ENCODE data around the gene RGS12. TPM values are rescaled to one million over a fixed set of nuclear protein-coding genes. Genes with fewer than 3 reads are reported as not detected.

RGS12 gene
- total and polyA plus RNA-seq, 2 of the 13 experiments (the other 11 are each of a cell fraction or from before 2014, with no cell fraction given), result 21.0 to 27.7 TPM

DNA sequence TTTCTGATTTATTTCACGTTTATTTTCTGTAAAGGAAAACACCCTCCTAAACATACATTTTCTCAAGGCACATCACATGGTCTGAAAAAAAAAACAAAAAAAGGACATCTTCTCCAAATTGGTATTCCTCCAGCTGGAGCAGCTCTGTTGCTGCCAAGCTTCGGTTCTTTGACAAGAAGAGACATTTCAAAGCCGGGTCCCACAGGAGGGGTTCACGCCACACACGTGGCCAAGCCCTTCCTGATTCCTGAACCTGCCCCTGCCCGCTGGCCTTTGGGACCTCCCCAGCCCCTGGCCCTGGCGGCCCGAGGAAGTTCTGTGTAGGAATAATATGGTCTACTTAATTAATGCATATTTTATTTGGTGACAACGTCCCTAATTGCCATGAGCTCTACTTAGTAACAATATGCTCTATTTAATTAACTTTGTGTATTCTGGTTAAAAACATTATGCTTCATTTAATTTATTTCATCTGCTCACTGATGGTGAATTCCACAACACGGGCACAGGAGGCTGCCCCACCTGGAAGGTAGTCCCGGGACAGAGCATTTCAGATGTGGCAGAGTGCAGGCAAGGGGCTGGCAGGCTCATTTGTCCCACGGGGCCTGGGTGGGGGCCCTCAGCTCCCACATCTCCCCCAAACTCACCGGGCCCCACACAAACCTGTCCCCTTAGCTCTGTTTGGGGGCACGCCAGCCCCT is 5.4 kb upstream of the RGS12 start (continued):
- TF ChIP-seq, protein P1, sequence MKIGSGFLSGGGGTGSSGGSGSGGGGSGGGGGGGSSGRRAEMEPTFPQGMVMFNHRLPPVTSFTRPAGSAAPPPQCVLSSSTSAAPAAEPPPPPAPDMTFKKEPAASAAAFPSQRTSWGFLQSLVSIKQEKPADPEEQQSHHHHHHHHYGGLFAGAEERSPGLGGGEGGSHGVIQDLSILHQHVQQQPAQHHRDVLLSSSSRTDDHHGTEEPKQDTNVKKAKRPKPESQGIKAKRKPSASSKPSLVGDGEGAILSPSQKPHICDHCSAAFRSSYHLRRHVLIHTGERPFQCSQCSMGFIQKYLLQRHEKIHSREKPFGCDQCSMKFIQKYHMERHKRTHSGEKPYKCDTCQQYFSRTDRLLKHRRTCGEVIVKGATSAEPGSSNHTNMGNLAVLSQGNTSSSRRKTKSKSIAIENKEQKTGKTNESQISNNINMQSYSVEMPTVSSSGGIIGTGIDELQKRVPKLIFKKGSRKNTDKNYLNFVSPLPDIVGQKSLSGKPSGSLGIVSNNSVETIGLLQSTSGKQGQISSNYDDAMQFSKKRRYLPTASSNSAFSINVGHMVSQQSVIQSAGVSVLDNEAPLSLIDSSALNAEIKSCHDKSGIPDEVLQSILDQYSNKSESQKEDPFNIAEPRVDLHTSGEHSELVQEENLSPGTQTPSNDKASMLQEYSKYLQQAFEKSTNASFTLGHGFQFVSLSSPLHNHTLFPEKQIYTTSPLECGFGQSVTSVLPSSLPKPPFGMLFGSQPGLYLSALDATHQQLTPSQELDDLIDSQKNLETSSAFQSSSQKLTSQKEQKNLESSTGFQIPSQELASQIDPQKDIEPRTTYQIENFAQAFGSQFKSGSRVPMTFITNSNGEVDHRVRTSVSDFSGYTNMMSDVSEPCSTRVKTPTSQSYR (CRISPR knock-in tag; IDR thresholded peaks at IDR 0.05; ENCODE audit: borderline replicate concordance), result no peak
- TF ChIP-seq SETDB1 (CRISPR knock-in tag; IDR thresholded peaks at IDR 0.05; ENCODE audit: borderline replicate concordance) (no peak), SKI (IDR thresholded peaks at IDR 0.05; ENCODE audit: partially characterized antibody) (no peak)

GRCh38 chr4:3287972-3288570 is 4.8 kb upstream of the RGS12 start:
- peaks cover 13% of the 10 kb centered on the region for H3K79me2 ChIP-seq (ENCODE audit: insufficient read depth, low read length)
- FAIRE-seq, result no peak
- TF ChIP-seq HDAC1 (CRISPR knock-in tag; IDR thresholded peaks at IDR 0.05) (no peak), U2AF2 (IDR thresholded peaks at IDR 0.05; ENCODE audit: low read depth, low read length) (no peak), ZBTB38 (CRISPR knock-in tag; IDR thresholded peaks at IDR 0.05) (peak; percentile 66), PCBP1 (IDR thresholded peaks at IDR 0.05; ENCODE audit: borderline replicate concordance, low read depth, low read length) (0 out of 2 replicates have a peak, but pooled peaks have one; percentile 69), TEAD3 (CRISPR knock-in tag; optimal IDR thresholded peaks at IDR 0.05; ENCODE audit: borderline replicate concordance) (no peak)
- H3K4me3 ChIP-seq (replicated peaks in 1 of 3; ENCODE audit: insufficient read depth in 1 of 3, low read depth in 2 of 3, low read length in 3 of 3), result no peak overlapping the region; a peak in 1 of 6 replicates
- DNase-seq (ENCODE audit: low spot score), result no peak
- intact Hi-C loops (cut with micrococcal nuclease; ENCODE audit: unreplicated experiment), result no loop called here
- CTCF ChIA-PET (ENCODE audit: low intra/inter-chr PET ratio, low total read pairs), result no interaction called here
- peaks cover 77% of the 10 kb centered on the region for H3K4me1 ChIP-seq (ENCODE audit: insufficient read depth, low read length)
- H2AFZ ChIP-seq (ENCODE audit: low read length), result no peak overlapping the region
- no TSS peak for BruUV-seq (replicated peaks)
- POLR2A ChIA-PET, result no interaction called here
- peak overlapping the region; percentile 2; the same call in 1 of the 2 replicates for H3K4me2 ChIP-seq (ENCODE audit: low read depth, low read length)
- no peak overlapping the region for H3K27ac ChIP-seq (ENCODE audit: extremely low read length, insufficient read depth, low read length)
- no peak for ATAC-seq
- H3K9me3 ChIP-seq (ENCODE audit: low read length), result no peaks in the 10 kb centered on the region
- in situ Hi-C loops (cut with HindIII; ENCODE audit: extremely low pct_ligation_motif_present, low pct_unique_long_range_greater_than_20kb), result no loop called here
- no peaks in the 10 kb centered on the region for H3K36me3 ChIP-seq (replicated peaks in 1 of 2; ENCODE audit: control insufficient read depth in 1 of 2, insufficient read depth in 2 of 2, low read length in 2 of 2)
- 0 out of 5 replicates have a peak, but pooled peaks cover 0 to 1% of the 10 kb centered on the region in 2 experiments for H3K27me3 ChIP-seq (ENCODE audit: control insufficient read depth in 1 of 2, insufficient read depth in 2 of 2, low read length in 2 of 2)
- no peak overlapping the region for H3K9ac ChIP-seq (ENCODE audit: insufficient read depth, low read depth, low read length)
- no peaks in the 10 kb centered on the region for H4K20me1 ChIP-seq (ENCODE audit: insufficient read depth, low read length)
- WGBS (ENCODE audit: low lambda C conversion rate), result 95% methylated on average over 17 of the region's 24 CpGs

Data from HepG2 (cell line).